SH-SY5Y (cell line): Measurements from ENCODE around the gene HNRNPLL.

ENCODE experiments used
- GATA2 ChIP-seq: IDR thresholded peaks from 2 replicates; pipeline ENCODE4 v1.6.1; 2011; ENCODE audit warnings: mild to moderate bottlenecking, low read depth, low read length
- GATA3 ChIP-seq: IDR thresholded peaks from 2 replicates; pipeline ENCODE4 v1.6.1; 2011; ENCODE audit warnings: low read depth, mild to moderate bottlenecking, low read length, moderate library complexity

GRCh38 chr2:38537937-38538525, 64.7 kb downstream of the HNRNPLL start:
- no peak for TF ChIP-seq GATA2
- no peak for TF ChIP-seq GATA3
